Upper lobe of left lung (tissue), 4 donors: ENCODE results near the gene FADS2.

Experiments used
- EP300 ChIP-seq, 4 donors: sonication (generic); formaldehyde crosslinking; IDR thresholded peaks; one replicate each; pipeline ENCODE4 v1.5.1; 2017; ENCODE audit warnings: antibody characterized with exemption in 4 of 4, control low read depth in 2 of 4
- TF ChIP-seq, protein P1 (sequence below), 6 experiments: fragments of 450-650 bp in 4 of 6; fragments of 200-600 bp in 2 of 6; sonication (generic) in 2 of 6; IDR thresholded peaks; one replicate each; pipeline ENCODE4 v1.5.1; 2016 to 2019; ENCODE audit warnings: antibody characterized with exemption in 6 of 6

DNA sequence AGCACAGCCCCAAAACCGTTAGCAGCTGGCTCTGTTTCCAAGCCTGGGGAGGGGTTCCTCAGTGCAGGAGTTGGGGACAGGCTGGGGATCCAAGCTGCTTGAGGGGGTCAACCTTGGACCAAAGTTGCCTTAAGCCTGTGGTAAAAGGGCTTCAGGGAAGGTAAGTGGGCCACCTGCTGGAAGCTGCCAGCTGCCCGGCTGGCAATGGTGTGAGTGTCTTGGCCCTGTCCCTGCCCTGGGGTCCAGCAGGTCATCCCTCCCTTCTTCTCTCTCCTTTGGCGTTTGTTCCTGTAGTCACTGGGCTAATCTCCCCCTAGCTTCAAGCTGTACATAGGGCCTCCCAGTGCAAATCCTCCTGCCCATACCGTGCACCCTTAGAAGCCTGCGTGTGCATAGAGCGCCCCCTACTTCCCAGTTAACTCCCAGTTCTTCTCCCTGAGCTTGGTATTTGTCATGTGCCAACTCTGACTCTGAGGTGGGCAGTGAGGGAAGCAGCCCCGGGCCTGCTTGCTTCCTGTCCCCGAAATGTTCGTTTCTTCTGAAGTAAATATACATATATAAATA, 40.1 kb upstream of the FADS2 start:
- no peak for TF ChIP-seq EP300 (IDR thresholded peaks at IDR 0.05)
- TF ChIP-seq, protein P1, sequence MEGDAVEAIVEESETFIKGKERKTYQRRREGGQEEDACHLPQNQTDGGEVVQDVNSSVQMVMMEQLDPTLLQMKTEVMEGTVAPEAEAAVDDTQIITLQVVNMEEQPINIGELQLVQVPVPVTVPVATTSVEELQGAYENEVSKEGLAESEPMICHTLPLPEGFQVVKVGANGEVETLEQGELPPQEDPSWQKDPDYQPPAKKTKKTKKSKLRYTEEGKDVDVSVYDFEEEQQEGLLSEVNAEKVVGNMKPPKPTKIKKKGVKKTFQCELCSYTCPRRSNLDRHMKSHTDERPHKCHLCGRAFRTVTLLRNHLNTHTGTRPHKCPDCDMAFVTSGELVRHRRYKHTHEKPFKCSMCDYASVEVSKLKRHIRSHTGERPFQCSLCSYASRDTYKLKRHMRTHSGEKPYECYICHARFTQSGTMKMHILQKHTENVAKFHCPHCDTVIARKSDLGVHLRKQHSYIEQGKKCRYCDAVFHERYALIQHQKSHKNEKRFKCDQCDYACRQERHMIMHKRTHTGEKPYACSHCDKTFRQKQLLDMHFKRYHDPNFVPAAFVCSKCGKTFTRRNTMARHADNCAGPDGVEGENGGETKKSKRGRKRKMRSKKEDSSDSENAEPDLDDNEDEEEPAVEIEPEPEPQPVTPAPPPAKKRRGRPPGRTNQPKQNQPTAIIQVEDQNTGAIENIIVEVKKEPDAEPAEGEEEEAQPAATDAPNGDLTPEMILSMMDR (IDR thresholded peaks at IDR 0.05), result peak in 3 of 6 experiments; percentile 16 to 35 (median 27)
